Measurements from ENCODE around the gene SLC22A5.
A peak's percentile ranks its signal among the peaks of the same experiment; 100 is the strongest.

Gene SLC22A5

GRCh38 chr5:132370181-132370970 is 866 bp downstream of the SLC22A5 start:
- Histone ChIP-seq H3K36me3 (ENCODE audit: control insufficient read depth, insufficient read depth, low read length) (no peaks in the 10 kb centered on the region), H3K27ac (peak overlapping the region; percentile 89), H3K27me3 (ENCODE audit: control insufficient read depth, insufficient read depth, low read length) (no peaks in the 10 kb centered on the region), H3K4me3 (ENCODE audit: low read depth, low read length) (peak overlapping the region; percentile 90), H3K79me2 (peaks cover 23% of the 10 kb centered on the region), H2AFZ (peak overlapping the region; percentile 79), H3K4me2 (ENCODE audit: low read length) (peak overlapping the region; percentile 96), H3K4me1 (peaks cover 31% of the 10 kb centered on the region), H3K9me3 (ENCODE audit: control insufficient read depth, low read length) (no peaks in the 10 kb centered on the region), H3K9ac (peak overlapping the region; percentile 91)
- no peak for TF ChIP-seq CTCF (IDR thresholded peaks at IDR 0.05)

- H3K9me3 ChIP-seq (ENCODE audit: control insufficient read depth, low read length): no peaks in the 10 kb centered on the region
- H3K27ac ChIP-seq: peak overlapping the region; percentile 89
- H3K4me3 ChIP-seq (ENCODE audit: low read depth, low read length): peak overlapping the region; percentile 90
- peaks cover 28% of the 10 kb centered on the region for H3K79me2 ChIP-seq
- no peak for TF ChIP-seq CTCF (IDR thresholded peaks at IDR 0.05)
- H3K36me3 ChIP-seq (ENCODE audit: control insufficient read depth, insufficient read depth, low read length): no peaks in the 10 kb centered on the region
- H3K4me1 ChIP-seq: peaks cover 31% of the 10 kb centered on the region
- H2AFZ ChIP-seq: no peak overlapping the region
- no peak overlapping the region for H3K9ac ChIP-seq
- no peaks in the 10 kb centered on the region for H3K27me3 ChIP-seq (ENCODE audit: control insufficient read depth, insufficient read depth, low read length)
- H3K4me2 ChIP-seq (ENCODE audit: low read length): peak overlapping the region; percentile 96
Observed at GRCh38 chr5:132370971-132371602, 1.6 kb downstream of the SLC22A5 start.

- Histone ChIP-seq H3K36me3 (ENCODE audit: control insufficient read depth, insufficient read depth, low read length) (no peaks in the 10 kb centered on the region), H3K4me2 (ENCODE audit: low read length) (peak overlapping the region; percentile 96), H3K27me3 (ENCODE audit: control insufficient read depth, insufficient read depth, low read length) (no peaks in the 10 kb centered on the region), H3K4me1 (peaks cover 31% of the 10 kb centered on the region), H3K4me3 (ENCODE audit: low read depth, low read length) (peak overlapping the region; percentile 90), H3K9me3 (ENCODE audit: control insufficient read depth, low read length) (no peaks in the 10 kb centered on the region), H3K79me2 (peaks cover 31% of the 10 kb centered on the region), H2AFZ (no peak overlapping the region), H3K27ac (peak overlapping the region; percentile 89), H3K9ac (no peak overlapping the region)
- no peak for TF ChIP-seq CTCF (IDR thresholded peaks at IDR 0.05)
Observed at GRCh38 chr5:132371603-132371994, 2.1 kb downstream of the SLC22A5 start.

GRCh38 chr5:132372127-132372526 is 2.6 kb downstream of the SLC22A5 start:
- Histone ChIP-seq H3K4me2 (ENCODE audit: low read length) (peak overlapping the region; percentile 96), H3K4me1 (peaks cover 37% of the 10 kb centered on the region), H3K36me3 (ENCODE audit: control insufficient read depth, insufficient read depth, low read length) (no peaks in the 10 kb centered on the region), H3K27me3 (ENCODE audit: control insufficient read depth, insufficient read depth, low read length) (no peaks in the 10 kb centered on the region), H3K27ac (peak overlapping the region; percentile 89), H3K9ac (no peak overlapping the region), H2AFZ (no peak overlapping the region), H3K79me2 (peaks cover 34% of the 10 kb centered on the region), H3K9me3 (ENCODE audit: control insufficient read depth, low read length) (no peaks in the 10 kb centered on the region), H3K4me3 (ENCODE audit: low read depth, low read length) (peak overlapping the region; percentile 90)
- TF ChIP-seq CTCF (IDR thresholded peaks at IDR 0.05): no peak

All from parathyroid adenoma (tissue), 2 donors.